GM12878 (cell line): Measurements from ENCODE around the gene RMND5A. TPM values are rescaled to one million over a fixed set of nuclear protein-coding genes. Genes with fewer than 3 reads are reported as not detected.

ENCODE experiments used
- ATAC-seq: fragments of 200-7000 bp; cut with Tn5 transposase; 3 replicates; pipeline ENCODE4 v1.9.1; 2020; ENCODE audit warnings: mild to moderate bottlenecking, moderate library complexity
- BruUV-seq: library from RNA; stranded (reverse); fragments of 400-500 nt; replicated peaks from 2 replicates; lab custom pipeline; 2021; lab: Mats Ljungman, UMichigan
- CTCF ChIA-PET: fragments of 300-600 bp; sonication (Branson Sonifier 250); formaldehyde crosslinking; extraction: SDS; loops from one replicate; lab custom pipeline; 2021; ENCODE audit warnings: inconsistent platforms; lab: Yijun Ruan, JAX
- POLR2A ChIA-PET: fragments of 350-600 bp; formaldehyde crosslinking; extraction: SDS; loops from one replicate; lab custom pipeline; 2021; ENCODE audit warnings: inconsistent platforms; lab: Charles Lee
- RAD21 ChIA-PET: fragments of 300-600 bp; sonication (Branson Sonifier 250); formaldehyde crosslinking; loops from one replicate; lab custom pipeline; 2023; ENCODE audit warnings: antibody characterized with exemption; ENCODE audit not compliant: unreplicated experiment; lab: Charles Lee
- SMC1A ChIA-PET: fragments of 300-600 bp; sonication (Branson Sonifier 250); formaldehyde crosslinking; loops from one replicate; lab custom pipeline; 2023; ENCODE audit not compliant: unreplicated experiment, uncharacterized antibody; lab: Charles Lee
- DNase-seq: peaks from one replicate; pipeline ENCODE4 v3.0.0-alpha.2; 2011; ENCODE audit warnings: low read depth, low spot score
- FAIRE-seq: peaks from 3 replicates; lab custom pipeline; 2011; peaks lifted over from hg19 to GRCh38; lab: Jason Lieb, UNC
- H2AFZ ChIP-seq: 2 replicates; pipeline ENCODE4 v1.6.0; 2011; ENCODE audit warnings: low read depth, low read length, control low read depth; ENCODE audit not compliant: control insufficient read depth
- H3K27ac ChIP-seq: 2 replicates; pipeline ENCODE4 v1.5.1; 2011; ENCODE audit warnings: control low read depth; ENCODE audit not compliant: control insufficient read depth, insufficient read depth
- H3K27me3 ChIP-seq, 2 experiments: replicated peaks in 1 of 2; 2 replicates each; pipeline versions ENCODE4 v1.6.0 to v1.6.1; 2011; ENCODE audit warnings: low read length in 1 of 2; ENCODE audit not compliant: control insufficient read depth in 2 of 2, insufficient read depth in 2 of 2
- H3K36me3 ChIP-seq, 2 experiments: 2 replicates each; pipeline ENCODE4 v1.5.1; 2011; ENCODE audit warnings: low read length in 1 of 2; ENCODE audit not compliant: control insufficient read depth in 2 of 2, insufficient read depth in 2 of 2
- H3K4me1 ChIP-seq: 2 replicates; pipeline ENCODE4 v1.6.1; 2011; ENCODE audit warnings: mild to moderate bottlenecking, low read length, moderate library complexity, mixed read lengths; ENCODE audit not compliant: control insufficient read depth, insufficient read depth
- H3K4me2 ChIP-seq: 2 replicates; pipeline ENCODE4 v1.6.0; 2011; ENCODE audit warnings: control low read depth; ENCODE audit not compliant: control insufficient read depth, insufficient read depth
- H3K4me3 ChIP-seq: fragments of 200-600 bp; sonication (generic); 2 replicates; pipeline ENCODE4 v1.5.1; 2016
- H3K79me2 ChIP-seq: 2 replicates; pipeline ENCODE4 v1.6.0; 2011; ENCODE audit warnings: low read length; ENCODE audit not compliant: control insufficient read depth, insufficient read depth
- H3K9ac ChIP-seq: 2 replicates; pipeline ENCODE4 v1.8.0; 2011; ENCODE audit warnings: low read length, control low read depth, mixed read lengths; ENCODE audit not compliant: control insufficient read depth, insufficient read depth
- H3K9me3 ChIP-seq: replicated peaks from 3 replicates; pipeline ENCODE4 v1.5.1; 2011; ENCODE audit warnings: mild to moderate bottlenecking, low read length; ENCODE audit not compliant: control insufficient read depth, insufficient read depth
- H4K20me1 ChIP-seq: 2 replicates; pipeline ENCODE4 v1.6.0; 2011; ENCODE audit not compliant: control insufficient read depth, insufficient read depth
- ASH2L ChIP-seq: fragments of 300-600, 200-600 bp; sonication (generic); IDR thresholded peaks from 2 replicates; pipeline ENCODE4 v1.6.1; 2017; ENCODE audit warnings: low read depth, mild to moderate bottlenecking, borderline replicate concordance
- BRCA1 ChIP-seq: IDR thresholded peaks from 2 replicates; pipeline ENCODE4 v1.6.1; 2011; ENCODE audit warnings: low read depth, low read length, improper control_type of control experiment
- CEBPB ChIP-seq, 2 experiments: fragments of 150-350 bp in 1 of 2; IDR thresholded peaks; 2 replicates each; pipeline ENCODE4 v1.6.1; 2012 to 2014; ENCODE audit warnings: low read depth in 2 of 2, low read length in 2 of 2, borderline replicate concordance in 1 of 2, inconsistent platforms in 1 of 2
- CHD4 ChIP-seq: fragments of 200-600 bp; sonication (generic); IDR thresholded peaks from 2 replicates; pipeline ENCODE4 v1.6.1; 2016; ENCODE audit warnings: mild to moderate bottlenecking
- DPF2 ChIP-seq: fragments of 450-650 bp; IDR thresholded peaks from 2 replicates; pipeline ENCODE4 v1.6.1; 2017; ENCODE audit warnings: mild to moderate bottlenecking
- FOXM1 ChIP-seq: IDR thresholded peaks from 2 replicates; pipeline ENCODE4 v1.6.1; 2012; ENCODE audit warnings: low read depth, mild to moderate bottlenecking, inconsistent platforms, low read length, moderate library complexity
- HCFC1 ChIP-seq: fragments of 150-350 bp; IDR thresholded peaks from 2 replicates; pipeline ENCODE4 v1.6.1; 2014; ENCODE audit warnings: low read length
- MTA2 ChIP-seq: fragments of 450-650 bp; IDR thresholded peaks from 2 replicates; pipeline ENCODE4 v1.6.1; 2016; ENCODE audit warnings: low read depth, mild to moderate bottlenecking, moderate library complexity
- POLR2A ChIP-seq: IDR thresholded peaks from 2 replicates; pipeline ENCODE4 v1.6.1; 2011; ENCODE audit warnings: low read depth, mild to moderate bottlenecking, low read length
- RAD51 ChIP-seq: fragments of 450-650 bp; IDR thresholded peaks from 2 replicates; pipeline ENCODE4 v1.6.1; 2016; ENCODE audit warnings: moderate library complexity, mild to moderate bottlenecking, inconsistent platforms
- RFX5 ChIP-seq: IDR thresholded peaks from 2 replicates; pipeline ENCODE4 v1.6.1; 2011; ENCODE audit warnings: low read depth, low read length, improper control_type of control experiment
- SMARCA5 ChIP-seq: fragments of 450-650 bp; IDR thresholded peaks from 2 replicates; pipeline ENCODE4 v1.6.1; 2017; ENCODE audit warnings: mild to moderate bottlenecking
- TARDBP ChIP-seq: IDR thresholded peaks from 2 replicates; pipeline ENCODE4 v1.6.1; 2016; ENCODE audit warnings: borderline replicate concordance
- YBX1 ChIP-seq: fragments of 450-650 bp; IDR thresholded peaks from 2 replicates; pipeline ENCODE4 v1.6.1; 2016; ENCODE audit warnings: antibody characterized with exemption
- ZSCAN29 ChIP-seq: fragments of 450-650 bp; IDR thresholded peaks from 2 replicates; pipeline ENCODE4 v1.6.1; 2017; ENCODE audit warnings: mild to moderate bottlenecking, moderate library complexity
- WGBS: methylation state at CpG from one replicate; pipeline ENCODE4 v1.1.6; 2016; ENCODE audit warnings: low lambda C conversion rate; ENCODE audit not compliant: insufficient replicate concordance, insufficient coverage; ENCODE audit errors: missing lambda C conversion rate; 5-methylcytosine and 5-hydroxymethylcytosine counted together
- in situ Hi-C: fragments of 300-500 bp; cut with MboI; formaldehyde crosslinking; loops from 9 replicates; pipeline ENCODE4 v1.14.3; 2018; ENCODE audit warnings: mixed read lengths
- intact Hi-C: fragments of 100-400 bp; cut with micrococcal nuclease; formaldehyde crosslinking; loops from one replicate; pipeline ENCODE4 v1.14.2; 2022; ENCODE audit not compliant: unreplicated experiment
- polyA plus RNA-seq, 11 experiments: library from polyadenylated mRNA; depleted of rRNA in 4 of 11; unstranded in 6 of 11; stranded (reverse) in 5 of 11; fragments of >200 nt; fragmentation: Nextera tagmentation in 4 of 11; fragmentation: Illumina TruSeq in 1 of 11; extraction: Ambion mirVana in 4 of 11; extraction: Trizol in 1 of 11; gene quantifications; 1 replicate in 1 of 11; 2 replicates in 10 of 11; pipeline versions ENCODE4 v1.2.1 to v1.2.3, GENCODE V29; 2011 to 2016; ENCODE audit warnings: inconsistent platforms in 2 of 11, missing spikeins in 2 of 11, low read depth in 1 of 11
- total RNA-seq, 4 experiments: library from RNA; depleted of rRNA in 3 of 4; stranded (reverse); fragments of >200 nt in 3 of 4; fragmentation: Illumina TruSeq in 1 of 4; extraction: Trizol in 1 of 4; gene quantifications; 2 replicates each; pipeline versions ENCODE4 v1.2.1 to v1.2.3, GENCODE V29; 2013 to 2021
- TF ChIP-seq, protein P1 (sequence below): fragments of 450-650 bp; IDR thresholded peaks from 2 replicates; pipeline ENCODE4 v1.6.1; 2017; ENCODE audit warnings: low read depth, mild to moderate bottlenecking, moderate library complexity
- TF ChIP-seq, protein P2 (sequence below): fragments of 450-650 bp; formaldehyde crosslinking; IDR thresholded peaks from 2 replicates; pipeline ENCODE4 v1.4.0; 2022; ENCODE audit warnings: mild to moderate bottlenecking, moderate library complexity
- TF ChIP-seq, protein P3 (sequence below): fragments of 450-650 bp; conservative IDR thresholded peaks from 2 replicates; pipeline ENCODE4 v1.6.1; 2017; ENCODE audit warnings: mild to moderate bottlenecking, moderate library complexity
- TF ChIP-seq, protein P4 (sequence below): IDR thresholded peaks from 2 replicates; pipeline ENCODE4 v1.6.1; 2011; ENCODE audit warnings: borderline replicate concordance, low read depth, mild to moderate bottlenecking, moderate library complexity, low read length; ENCODE audit not compliant: insufficient read depth, poor library complexity, severe bottlenecking

Gene RMND5A
- total and polyA plus RNA-seq, 10 of the 15 experiments (the other 5 are each of a cell fraction or from before 2014, with no cell fraction given), result 8.3 to 33.6 (median 23.2) TPM

- TF ChIP-seq SMARCA5, result no peak
- TF ChIP-seq YBX1, result no peak
- TF ChIP-seq FOXM1, result no peak
- TF ChIP-seq HCFC1, result no peak
- TF ChIP-seq, protein P1, sequence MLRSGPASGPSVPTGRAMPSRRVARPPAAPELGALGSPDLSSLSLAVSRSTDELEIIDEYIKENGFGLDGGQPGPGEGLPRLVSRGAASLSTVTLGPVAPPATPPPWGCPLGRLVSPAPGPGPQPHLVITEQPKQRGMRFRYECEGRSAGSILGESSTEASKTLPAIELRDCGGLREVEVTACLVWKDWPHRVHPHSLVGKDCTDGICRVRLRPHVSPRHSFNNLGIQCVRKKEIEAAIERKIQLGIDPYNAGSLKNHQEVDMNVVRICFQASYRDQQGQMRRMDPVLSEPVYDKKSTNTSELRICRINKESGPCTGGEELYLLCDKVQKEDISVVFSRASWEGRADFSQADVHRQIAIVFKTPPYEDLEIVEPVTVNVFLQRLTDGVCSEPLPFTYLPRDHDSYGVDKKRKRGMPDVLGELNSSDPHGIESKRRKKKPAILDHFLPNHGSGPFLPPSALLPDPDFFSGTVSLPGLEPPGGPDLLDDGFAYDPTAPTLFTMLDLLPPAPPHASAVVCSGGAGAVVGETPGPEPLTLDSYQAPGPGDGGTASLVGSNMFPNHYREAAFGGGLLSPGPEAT, result no peak
- TF ChIP-seq ZSCAN29, result no peak
- TF ChIP-seq POLR2A, result no peak
- TF ChIP-seq, protein P2, sequence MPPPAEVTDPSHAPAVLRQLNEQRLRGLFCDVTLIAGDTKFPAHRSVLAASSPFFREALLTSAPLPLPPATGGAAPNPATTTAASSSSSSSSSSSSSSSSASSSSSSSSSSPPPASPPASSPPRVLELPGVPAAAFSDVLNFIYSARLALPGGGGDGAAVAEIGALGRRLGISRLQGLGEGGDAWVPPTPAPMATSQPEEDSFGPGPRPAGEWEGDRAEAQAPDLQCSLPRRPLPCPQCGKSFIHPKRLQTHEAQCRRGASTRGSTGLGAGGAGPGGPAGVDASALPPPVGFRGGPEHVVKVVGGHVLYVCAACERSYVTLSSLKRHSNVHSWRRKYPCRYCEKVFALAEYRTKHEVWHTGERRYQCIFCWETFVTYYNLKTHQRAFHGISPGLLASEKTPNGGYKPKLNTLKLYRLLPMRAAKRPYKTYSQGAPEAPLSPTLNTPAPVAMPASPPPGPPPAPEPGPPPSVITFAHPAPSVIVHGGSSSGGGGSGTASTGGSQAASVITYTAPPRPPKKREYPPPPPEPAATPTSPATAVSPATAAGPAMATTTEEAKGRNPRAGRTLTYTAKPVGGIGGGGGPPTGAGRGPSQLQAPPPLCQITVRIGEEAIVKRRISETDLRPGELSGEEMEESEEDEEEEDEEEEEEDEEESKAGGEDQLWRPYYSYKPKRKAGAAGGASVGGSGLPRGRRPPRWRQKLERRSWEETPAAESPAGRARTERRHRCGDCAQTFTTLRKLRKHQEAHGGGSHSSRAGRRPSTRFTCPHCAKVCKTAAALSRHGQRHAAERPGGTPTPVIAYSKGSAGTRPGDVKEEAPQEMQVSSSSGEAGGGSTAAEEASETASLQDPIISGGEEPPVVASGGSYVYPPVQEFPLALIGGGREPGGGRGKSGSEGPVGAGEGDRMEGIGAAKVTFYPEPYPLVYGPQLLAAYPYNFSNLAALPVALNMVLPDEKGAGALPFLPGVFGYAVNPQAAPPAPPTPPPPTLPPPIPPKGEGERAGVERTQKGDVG (CRISPR knock-in tag), result no peak
- TF ChIP-seq RAD51, result no peak
- TF ChIP-seq CEBPB (IDR thresholded peaks at IDR 0.05; ENCODE audit: borderline replicate concordance in 1 of 2, low read depth in 2 of 2, low read length in 2 of 2), result no peak
- no peak for TF ChIP-seq ASH2L
- TF ChIP-seq, protein P3, sequence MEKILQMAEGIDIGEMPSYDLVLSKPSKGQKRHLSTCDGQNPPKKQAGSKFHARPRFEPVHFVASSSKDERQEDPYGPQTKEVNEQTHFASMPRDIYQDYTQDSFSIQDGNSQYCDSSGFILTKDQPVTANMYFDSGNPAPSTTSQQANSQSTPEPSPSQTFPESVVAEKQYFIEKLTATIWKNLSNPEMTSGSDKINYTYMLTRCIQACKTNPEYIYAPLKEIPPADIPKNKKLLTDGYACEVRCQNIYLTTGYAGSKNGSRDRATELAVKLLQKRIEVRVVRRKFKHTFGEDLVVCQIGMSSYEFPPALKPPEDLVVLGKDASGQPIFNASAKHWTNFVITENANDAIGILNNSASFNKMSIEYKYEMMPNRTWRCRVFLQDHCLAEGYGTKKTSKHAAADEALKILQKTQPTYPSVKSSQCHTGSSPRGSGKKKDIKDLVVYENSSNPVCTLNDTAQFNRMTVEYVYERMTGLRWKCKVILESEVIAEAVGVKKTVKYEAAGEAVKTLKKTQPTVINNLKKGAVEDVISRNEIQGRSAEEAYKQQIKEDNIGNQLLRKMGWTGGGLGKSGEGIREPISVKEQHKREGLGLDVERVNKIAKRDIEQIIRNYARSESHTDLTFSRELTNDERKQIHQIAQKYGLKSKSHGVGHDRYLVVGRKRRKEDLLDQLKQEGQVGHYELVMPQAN, result no peak
- no peak for TF ChIP-seq TARDBP
- TF ChIP-seq MTA2, result no peak
- TF ChIP-seq BRCA1, result no peak
- TF ChIP-seq RFX5, result no peak
- TF ChIP-seq DPF2, result no peak
- no peak for TF ChIP-seq CHD4
- TF ChIP-seq, protein P4, sequence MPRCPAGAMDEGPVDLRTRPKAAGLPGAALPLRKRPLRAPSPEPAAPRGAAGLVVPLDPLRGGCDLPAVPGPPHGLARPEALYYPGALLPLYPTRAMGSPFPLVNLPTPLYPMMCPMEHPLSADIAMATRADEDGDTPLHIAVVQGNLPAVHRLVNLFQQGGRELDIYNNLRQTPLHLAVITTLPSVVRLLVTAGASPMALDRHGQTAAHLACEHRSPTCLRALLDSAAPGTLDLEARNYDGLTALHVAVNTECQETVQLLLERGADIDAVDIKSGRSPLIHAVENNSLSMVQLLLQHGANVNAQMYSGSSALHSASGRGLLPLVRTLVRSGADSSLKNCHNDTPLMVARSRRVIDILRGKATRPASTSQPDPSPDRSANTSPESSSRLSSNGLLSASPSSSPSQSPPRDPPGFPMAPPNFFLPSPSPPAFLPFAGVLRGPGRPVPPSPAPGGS, result no peak
- TF ChIP-seq, all 136 proteins: peak for 0
- Histone ChIP-seq H3K27ac (no peak overlapping the region), H3K79me2 (no peaks in the 10 kb centered on the region), H3K9me3 (no peaks in the 10 kb centered on the region), H3K27me3 (no peaks in the 10 kb centered on the region), H4K20me1 (no peaks in the 10 kb centered on the region), H3K4me1 (no peaks in the 10 kb centered on the region), H2AFZ (no peak overlapping the region), H3K4me3 (no peak overlapping the region), H3K36me3 (peaks cover 13 to 43% of the 10 kb centered on the region in 2 experiments), H3K9ac (no peak overlapping the region), H3K4me2 (no peak overlapping the region)
- no peak for FAIRE-seq
- ChIA-PET CTCF (interaction anchor here (1.4 to 1.8 kb wide), 2 partner anchors 10 to 13 kb away, joined by 3 read pairs; no protein-coding TSS in a partner anchor), RAD21 (interaction anchor here (0.9 kb wide), 1 partner anchor 13 kb away, joined by 4 read pairs; no protein-coding TSS in a partner anchor), POLR2A (interaction anchor here (1.2 kb wide), 1 partner anchor 12 kb away, joined by 3 read pairs; no protein-coding TSS in a partner anchor), SMC1A (no interaction called here)
- BruUV-seq, result no TSS peak
- intact Hi-C loops, result no loop called here
- in situ Hi-C loops, result no loop called here
- WGBS, result over 99% methylated on average over 6 of the region's 6 CpGs
- no peak for DNase-seq
- no peak for ATAC-seq
Observed at GRCh38 chr2:86770816-86771301, 50.8 kb downstream of the RMND5A start.
